ENCODE results near the gene SH2D6.
"Not testable (repeated sequence)": the region's sequence is repeated elsewhere in the genome, so short reads cannot be mapped to it uniquely, and the experiment has no call there.

Gene SH2D6

DNA sequence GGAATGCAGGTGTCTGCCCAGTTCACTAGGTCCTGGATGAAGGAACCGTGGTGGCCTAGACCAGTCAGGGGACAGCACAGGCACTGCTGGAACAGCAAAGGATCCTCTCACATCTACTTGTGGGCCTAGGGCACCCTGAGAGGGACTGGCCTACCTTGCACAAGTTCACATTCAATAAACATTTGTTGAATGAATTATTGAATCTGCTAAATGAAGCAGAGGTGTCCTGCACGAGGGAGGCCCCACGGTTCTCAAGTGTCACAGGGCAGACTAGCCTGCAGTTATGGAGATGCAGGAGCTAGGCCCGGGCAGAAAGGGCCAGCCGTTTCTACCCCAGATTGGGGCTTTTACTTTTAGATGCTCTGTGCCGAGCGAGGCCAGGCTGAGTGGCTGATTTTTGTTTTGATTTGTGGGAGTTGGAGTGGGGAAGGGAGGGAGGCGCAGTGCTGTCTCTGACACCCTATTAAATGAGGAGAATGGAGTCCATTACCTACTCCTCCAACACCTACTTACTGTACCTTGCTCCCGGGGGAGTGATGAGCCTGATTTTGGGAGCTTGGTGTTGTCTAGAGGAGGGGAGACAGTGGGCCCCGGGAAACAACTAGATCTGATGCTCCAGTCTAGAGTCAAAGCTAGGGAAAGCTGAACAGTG is 18.4 kb downstream of the SH2D6 start:
- TF ChIP-seq, protein P1, sequence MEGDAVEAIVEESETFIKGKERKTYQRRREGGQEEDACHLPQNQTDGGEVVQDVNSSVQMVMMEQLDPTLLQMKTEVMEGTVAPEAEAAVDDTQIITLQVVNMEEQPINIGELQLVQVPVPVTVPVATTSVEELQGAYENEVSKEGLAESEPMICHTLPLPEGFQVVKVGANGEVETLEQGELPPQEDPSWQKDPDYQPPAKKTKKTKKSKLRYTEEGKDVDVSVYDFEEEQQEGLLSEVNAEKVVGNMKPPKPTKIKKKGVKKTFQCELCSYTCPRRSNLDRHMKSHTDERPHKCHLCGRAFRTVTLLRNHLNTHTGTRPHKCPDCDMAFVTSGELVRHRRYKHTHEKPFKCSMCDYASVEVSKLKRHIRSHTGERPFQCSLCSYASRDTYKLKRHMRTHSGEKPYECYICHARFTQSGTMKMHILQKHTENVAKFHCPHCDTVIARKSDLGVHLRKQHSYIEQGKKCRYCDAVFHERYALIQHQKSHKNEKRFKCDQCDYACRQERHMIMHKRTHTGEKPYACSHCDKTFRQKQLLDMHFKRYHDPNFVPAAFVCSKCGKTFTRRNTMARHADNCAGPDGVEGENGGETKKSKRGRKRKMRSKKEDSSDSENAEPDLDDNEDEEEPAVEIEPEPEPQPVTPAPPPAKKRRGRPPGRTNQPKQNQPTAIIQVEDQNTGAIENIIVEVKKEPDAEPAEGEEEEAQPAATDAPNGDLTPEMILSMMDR (IDR thresholded peaks at IDR 0.05; ENCODE audit: borderline replicate concordance, insufficient read depth, low read depth, low read length): no peak
- no peak overlapping the region for H3K4me3 ChIP-seq (ENCODE audit: low read depth, low read length)

DNA sequence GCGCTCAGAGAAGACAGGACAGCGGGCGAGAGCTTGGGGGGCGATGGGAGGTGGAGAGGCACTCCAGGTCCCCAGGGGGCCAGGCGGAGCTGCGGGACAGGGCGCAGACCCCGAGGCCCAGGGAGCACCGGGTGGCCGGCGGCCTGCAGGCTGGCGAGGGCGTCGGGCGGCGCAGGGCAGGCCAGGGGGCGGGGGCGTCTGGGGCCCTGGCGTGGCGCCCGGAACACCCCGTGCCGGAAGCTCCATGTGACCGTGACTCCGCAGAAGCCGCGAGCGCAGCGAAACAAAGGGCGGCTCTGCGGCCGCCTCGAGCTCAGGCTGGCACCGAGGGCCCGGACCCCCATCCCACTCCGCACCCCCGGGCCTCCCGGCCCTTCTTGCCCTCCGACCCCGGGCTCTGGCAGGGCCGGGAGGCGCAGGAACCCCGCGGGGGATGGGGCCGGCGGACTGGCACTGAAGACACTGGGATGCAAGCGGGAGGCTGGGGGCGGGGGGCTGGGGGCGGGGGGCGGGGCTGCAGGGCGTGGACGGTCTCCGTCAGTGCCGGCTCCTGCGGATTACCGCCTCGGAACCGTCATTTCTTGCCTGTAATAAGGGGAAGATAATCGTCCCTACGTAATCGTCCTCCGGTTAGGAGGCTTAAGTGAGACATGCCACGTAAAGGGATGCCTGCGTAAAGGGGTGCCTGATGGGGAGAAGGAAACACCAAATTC is 19.1 kb downstream of the SH2D6 start:
- TF ChIP-seq, protein P1 (IDR thresholded peaks at IDR 0.05; ENCODE audit: borderline replicate concordance, insufficient read depth, low read depth, low read length): no peak
- H3K4me3 ChIP-seq (ENCODE audit: low read depth, low read length): peak overlapping the region; percentile 52

DNA sequence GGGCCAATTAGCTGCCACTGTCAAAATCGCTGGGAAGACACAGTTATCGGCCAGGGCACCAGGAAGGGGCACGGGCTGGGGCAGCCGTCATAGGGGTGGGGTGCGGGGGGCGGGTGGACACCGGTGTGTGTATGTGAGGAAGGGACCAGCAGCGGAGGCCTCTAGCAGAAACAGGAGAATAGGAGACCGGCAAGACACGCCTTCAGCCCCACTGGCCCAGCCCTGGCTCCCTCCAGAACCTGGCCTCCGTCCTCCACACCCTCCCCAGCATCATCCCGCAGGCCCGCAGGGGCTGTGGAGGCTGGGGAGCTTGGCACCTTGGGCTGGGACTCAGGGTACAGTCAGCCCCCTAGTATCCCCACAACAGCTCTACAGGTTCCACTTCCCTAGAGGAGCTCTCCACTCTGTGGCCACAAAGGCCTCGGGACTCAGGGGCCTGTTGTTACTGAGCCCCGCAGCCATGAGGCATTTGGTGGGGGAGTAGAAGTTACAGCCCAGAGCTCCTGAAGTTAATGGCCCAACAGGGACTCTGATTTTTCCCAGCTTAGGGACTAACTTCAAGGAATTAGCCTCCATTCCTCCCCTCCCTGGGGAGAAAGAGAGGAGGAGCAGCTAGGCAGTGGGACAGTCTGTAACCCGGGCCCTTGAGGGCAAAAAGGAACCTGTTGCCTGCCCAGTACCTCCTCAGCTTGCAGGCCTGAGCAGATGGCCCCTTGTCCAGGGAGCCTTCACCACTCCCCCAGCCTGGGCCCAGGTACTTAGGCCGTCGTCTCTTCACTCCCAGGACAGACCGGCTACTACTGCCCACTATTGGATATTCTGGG is 19.9 kb downstream of the SH2D6 start:
- TF ChIP-seq, protein P1 (IDR thresholded peaks at IDR 0.05; ENCODE audit: borderline replicate concordance, insufficient read depth, low read depth, low read length): no peak
- peak overlapping the region; percentile 52 for H3K4me3 ChIP-seq (ENCODE audit: low read depth, low read length)

DNA sequence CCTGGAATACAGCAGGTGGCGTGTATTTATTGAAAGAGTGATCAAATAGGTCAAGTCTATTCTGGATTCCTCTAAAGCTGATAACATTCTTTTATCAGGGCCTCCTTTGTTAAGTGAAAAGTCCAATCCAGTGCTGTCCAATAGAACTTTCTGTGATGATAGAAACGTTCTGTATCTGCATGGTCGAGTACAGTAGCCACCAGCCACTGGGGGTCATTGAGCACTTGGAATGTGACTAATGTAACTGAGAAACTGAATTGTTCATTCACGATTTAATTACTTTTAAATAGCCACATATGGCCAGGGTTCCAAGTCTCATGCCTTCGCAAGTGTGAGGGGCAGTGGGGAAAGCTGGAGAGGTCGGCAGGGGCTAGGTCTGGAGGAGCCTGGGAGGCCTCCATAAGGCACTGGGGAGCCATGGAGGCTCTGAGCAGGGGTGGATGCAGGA is 20.5 kb downstream of the SH2D6 start:
- no peak overlapping the region for H3K4me3 ChIP-seq (ENCODE audit: low read depth, low read length)
- TF ChIP-seq, protein P1 (IDR thresholded peaks at IDR 0.05; ENCODE audit: borderline replicate concordance, insufficient read depth, low read depth, low read length): no peak

DNA sequence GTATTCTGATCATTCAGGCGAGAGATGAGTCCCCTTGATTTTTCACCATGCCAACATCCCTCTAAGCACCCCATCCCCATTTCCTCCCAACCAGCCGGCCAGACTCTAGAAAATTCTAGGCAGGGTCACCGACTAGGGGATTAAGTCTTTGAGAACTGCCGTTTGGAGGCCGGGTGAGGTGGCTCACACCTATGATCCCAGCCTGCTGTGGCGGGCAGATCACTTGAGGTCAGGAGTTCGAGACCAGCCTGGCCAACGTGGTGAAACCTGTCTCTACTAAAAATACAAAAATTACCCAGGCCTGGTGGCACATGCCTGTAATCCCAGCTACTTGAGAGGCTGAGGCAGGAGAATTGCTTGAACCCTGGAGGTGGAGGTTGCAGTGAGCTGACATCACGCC is 21.1 kb downstream of the SH2D6 start:
- not testable (repeated sequence) for H3K4me3 ChIP-seq (ENCODE audit: low read depth, low read length)

DNA sequence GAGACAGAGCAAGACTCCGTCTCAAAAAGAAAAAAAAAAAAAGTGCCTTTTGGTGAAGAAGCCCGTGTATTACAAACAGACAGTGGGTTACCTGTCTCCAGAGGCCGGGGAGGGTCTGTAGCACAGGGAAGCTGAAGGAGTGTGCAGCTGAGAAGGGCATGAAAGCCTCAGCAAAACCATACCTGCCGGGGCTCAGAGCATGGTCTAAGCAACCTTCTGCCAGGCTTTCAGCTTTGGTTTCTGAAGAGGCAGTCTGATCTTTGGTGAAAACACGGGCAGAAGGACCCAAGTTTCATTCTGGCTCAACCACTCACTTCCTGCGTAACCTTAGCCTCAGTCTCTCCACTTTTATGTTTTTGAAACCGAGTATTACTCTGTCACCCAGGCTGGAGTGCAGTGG is 21.5 kb downstream of the SH2D6 start:
- TF ChIP-seq, protein P1 (IDR thresholded peaks at IDR 0.05; ENCODE audit: borderline replicate concordance, insufficient read depth, low read depth, low read length): no peak
- H3K4me3 ChIP-seq (ENCODE audit: low read depth, low read length): no peak overlapping the region

DNA sequence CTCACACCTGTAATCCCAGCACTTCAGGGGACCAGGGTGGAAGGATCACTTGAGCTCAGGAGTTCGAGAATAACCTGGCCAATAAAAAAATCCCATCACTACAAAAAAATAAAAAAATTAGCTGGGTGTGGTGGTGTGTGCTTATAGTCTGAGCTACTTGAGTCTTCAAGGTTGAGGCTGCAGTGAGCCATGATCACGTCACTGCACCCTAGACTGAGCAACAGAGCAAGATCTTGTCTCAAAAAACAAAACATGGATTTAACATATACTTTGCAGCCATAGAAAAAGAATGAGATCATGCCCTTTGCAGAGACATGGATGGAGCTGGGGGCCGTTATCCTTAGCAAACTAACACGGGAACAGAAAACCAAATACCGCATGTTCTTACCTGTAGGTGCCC is 22.2 kb downstream of the SH2D6 start:
- no peak overlapping the region for H3K4me3 ChIP-seq (ENCODE audit: low read depth, low read length)
- TF ChIP-seq, protein P1 (IDR thresholded peaks at IDR 0.05; ENCODE audit: borderline replicate concordance, insufficient read depth, low read depth, low read length): no peak
